ENCODE results near the gene SLC12A8.

DNA sequence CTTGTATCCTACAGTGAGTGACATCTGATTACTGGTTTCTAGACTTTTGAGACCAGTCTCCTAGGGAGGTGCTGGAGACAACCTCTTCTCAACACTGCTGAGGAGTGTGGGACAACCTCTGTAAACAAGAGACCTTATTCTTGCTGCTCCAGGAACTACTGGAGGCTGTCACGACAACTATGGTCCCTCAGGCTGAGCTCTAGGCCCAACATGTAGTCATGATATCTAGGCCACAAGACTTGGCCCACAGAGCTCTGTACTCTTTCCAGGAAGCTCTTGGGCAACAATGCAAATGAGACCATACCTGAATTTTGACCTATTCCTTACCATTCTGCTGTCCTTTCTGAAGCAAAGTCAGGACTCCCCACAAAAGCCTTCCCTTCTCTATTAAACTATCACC, 132.5 kb downstream of the SLC12A8 start:
- TF ChIP-seq, protein P1, sequence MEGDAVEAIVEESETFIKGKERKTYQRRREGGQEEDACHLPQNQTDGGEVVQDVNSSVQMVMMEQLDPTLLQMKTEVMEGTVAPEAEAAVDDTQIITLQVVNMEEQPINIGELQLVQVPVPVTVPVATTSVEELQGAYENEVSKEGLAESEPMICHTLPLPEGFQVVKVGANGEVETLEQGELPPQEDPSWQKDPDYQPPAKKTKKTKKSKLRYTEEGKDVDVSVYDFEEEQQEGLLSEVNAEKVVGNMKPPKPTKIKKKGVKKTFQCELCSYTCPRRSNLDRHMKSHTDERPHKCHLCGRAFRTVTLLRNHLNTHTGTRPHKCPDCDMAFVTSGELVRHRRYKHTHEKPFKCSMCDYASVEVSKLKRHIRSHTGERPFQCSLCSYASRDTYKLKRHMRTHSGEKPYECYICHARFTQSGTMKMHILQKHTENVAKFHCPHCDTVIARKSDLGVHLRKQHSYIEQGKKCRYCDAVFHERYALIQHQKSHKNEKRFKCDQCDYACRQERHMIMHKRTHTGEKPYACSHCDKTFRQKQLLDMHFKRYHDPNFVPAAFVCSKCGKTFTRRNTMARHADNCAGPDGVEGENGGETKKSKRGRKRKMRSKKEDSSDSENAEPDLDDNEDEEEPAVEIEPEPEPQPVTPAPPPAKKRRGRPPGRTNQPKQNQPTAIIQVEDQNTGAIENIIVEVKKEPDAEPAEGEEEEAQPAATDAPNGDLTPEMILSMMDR (conservative IDR thresholded peaks at IDR 0.05), result no peak
- no peak for TF ChIP-seq EZH2 (IDR thresholded peaks at IDR 0.05; ENCODE audit: low read depth)

Data from PC-9 (cell line).